Vagina (tissue), 2 donors: ENCODE measurements around the gene UBE2E2. TPM values are rescaled to one million over a fixed set of nuclear protein-coding genes. Genes with fewer than 3 reads are reported as not detected.

Experiments
- DNase-seq, 2 donors: peaks; one replicate each; pipeline ENCODE4 v3.0.0-alpha.2; 2017; ENCODE audit errors: extremely low spot score in 2 of 2
- H3K27ac ChIP-seq: fragments of 200-600 bp; sonication (generic); one replicate; pipeline ENCODE4 v1.5.1; 2019
- H3K27me3 ChIP-seq: fragments of 200-600 bp; sonication (generic); one replicate; pipeline ENCODE4 v1.5.1; 2019
- H3K36me3 ChIP-seq, 2 donors: fragments of 200-600 bp; sonication (generic); one replicate each; pipeline ENCODE4 v1.5.1; 2017 to 2019
- H3K4me1 ChIP-seq: fragments of 200-600 bp; sonication (generic); one replicate; pipeline ENCODE4 v1.5.1; 2019
- H3K4me3 ChIP-seq, 2 donors: fragments of 200-600 bp; sonication (generic); 1 replicate in 1 of 2; 2 replicates in 1 of 2; pipeline ENCODE4 v1.5.1; 2016 to 2019
- H3K9me3 ChIP-seq: fragments of 200-600 bp; sonication (generic); one replicate; pipeline ENCODE4 v1.5.1; 2019
- CTCF ChIP-seq, 3 experiments: fragments of 450-650 bp in 2 of 3; fragments of 200-600 bp in 1 of 3; sonication (generic) in 1 of 3; IDR thresholded peaks; one replicate each; pipeline ENCODE4 v1.5.1; 2017 to 2019; ENCODE audit warnings: antibody characterized with exemption in 3 of 3, mild to moderate bottlenecking in 2 of 3, moderate library complexity in 2 of 3
- POLR2A ChIP-seq, 2 donors: fragments of 450-650 bp; IDR thresholded peaks; one replicate each; pipeline ENCODE4 v1.6.1; 2017; ENCODE audit warnings: antibody characterized with exemption in 2 of 2, mild to moderate bottlenecking in 2 of 2, moderate library complexity in 2 of 2
- POLR2AphosphoS5 ChIP-seq, 2 donors: sonication (generic); formaldehyde crosslinking; IDR thresholded peaks; one replicate each; pipeline ENCODE4 v1.9.0; 2017; ENCODE audit warnings: antibody characterized with exemption in 2 of 2, mild to moderate bottlenecking in 2 of 2, low read depth in 1 of 2; ENCODE audit not compliant: insufficient read depth in 1 of 2
- intact Hi-C: fragments of 100-400 bp; cut with DNase I; formaldehyde crosslinking; loops from one replicate; pipeline ENCODE4 v1.15.1; 2023
- total RNA-seq: library from RNA; depleted of rRNA; stranded (reverse); fragments of >200 nt; gene quantifications from one replicate; pipeline ENCODE4 v1.2.3, GENCODE V29; 2016

UBE2E2 gene
- total RNA-seq, 1 donor from 2014 or later, result 31.2 TPM

- Histone ChIP-seq H3K4me1 (no peaks in the 10 kb centered on the region), H3K9me3 (no peaks in the 10 kb centered on the region), H3K27me3 (no peaks in the 10 kb centered on the region), H3K27ac (no peak overlapping the region), H3K36me3 (no peaks in the 10 kb centered on the region), H3K4me3 (no peak overlapping the region)
- intact Hi-C loops, result no loop called here
- TF ChIP-seq POLR2A (IDR thresholded peaks at IDR 0.05) (no peak), CTCF (IDR thresholded peaks at IDR 0.05) (no peak), POLR2AphosphoS5 (IDR thresholded peaks at IDR 0.05; ENCODE audit: insufficient read depth in 1 of 2, low read depth in 1 of 2) (no peak)
- no peak for DNase-seq
Measured at GRCh38 chr3:23236890-23237289, 33.8 kb downstream of the UBE2E2 start.

GRCh38 chr3:23238156-23238555, 35.0 kb downstream of the UBE2E2 start:
- Histone ChIP-seq H3K4me3 (no peak overlapping the region), H3K36me3 (no peaks in the 10 kb centered on the region), H3K27ac (no peak overlapping the region), H3K27me3 (no peaks in the 10 kb centered on the region), H3K4me1 (no peaks in the 10 kb centered on the region), H3K9me3 (no peaks in the 10 kb centered on the region)
- intact Hi-C loops, result no loop called here
- DNase-seq, result no peak
- TF ChIP-seq POLR2A (IDR thresholded peaks at IDR 0.05) (no peak), POLR2AphosphoS5 (IDR thresholded peaks at IDR 0.05; ENCODE audit: insufficient read depth in 1 of 2, low read depth in 1 of 2) (no peak), CTCF (IDR thresholded peaks at IDR 0.05) (no peak)

- Histone ChIP-seq H3K4me1 (no peaks in the 10 kb centered on the region), H3K27ac (no peak overlapping the region), H3K9me3 (no peaks in the 10 kb centered on the region), H3K36me3 (no peaks in the 10 kb centered on the region), H3K27me3 (no peaks in the 10 kb centered on the region), H3K4me3 (no peak overlapping the region)
- no peak for DNase-seq
- intact Hi-C loops, result no loop called here
- TF ChIP-seq POLR2A (IDR thresholded peaks at IDR 0.05), result no peak
- TF ChIP-seq CTCF (IDR thresholded peaks at IDR 0.05), result no peak
- no peak for TF ChIP-seq POLR2AphosphoS5 (IDR thresholded peaks at IDR 0.05; ENCODE audit: insufficient read depth in 1 of 2, low read depth in 1 of 2)
Measured at GRCh38 chr3:23238578-23238977, 35.5 kb downstream of the UBE2E2 start.

- no peak for TF ChIP-seq POLR2A (IDR thresholded peaks at IDR 0.05)
- intact Hi-C loops, result no loop called here
- H3K9me3 ChIP-seq, result no peaks in the 10 kb centered on the region
Measured at GRCh38 chr3:23239211-23240068, 36.3 kb downstream of the UBE2E2 start.

GRCh38 chr3:23240171-23240785, 37.2 kb downstream of the UBE2E2 start:
- no peaks in the 10 kb centered on the region for H3K27me3 ChIP-seq
- no peaks in the 10 kb centered on the region for H3K36me3 ChIP-seq
- H3K4me3 ChIP-seq, result no peak overlapping the region
- H3K9me3 ChIP-seq, result no peaks in the 10 kb centered on the region
- no peaks in the 10 kb centered on the region for H3K4me1 ChIP-seq
- no peak for DNase-seq
- no peak overlapping the region for H3K27ac ChIP-seq
- intact Hi-C loops, result no loop called here
- no peak for TF ChIP-seq CTCF (IDR thresholded peaks at IDR 0.05)
- no peak for TF ChIP-seq POLR2A (IDR thresholded peaks at IDR 0.05)
- no peak for TF ChIP-seq POLR2AphosphoS5 (IDR thresholded peaks at IDR 0.05; ENCODE audit: insufficient read depth in 1 of 2, low read depth in 1 of 2)

More at GRCh38 chr3:23239211-23240068, 36.3 kb downstream of the UBE2E2 start:
- Histone ChIP-seq H3K27me3 (no peaks in the 10 kb centered on the region), H3K4me3 (no peak overlapping the region), H3K27ac (no peak overlapping the region), H3K36me3 (no peaks in the 10 kb centered on the region), H3K4me1 (no peaks in the 10 kb centered on the region)
- DNase-seq, result no peak
